Measurements from ENCODE around the gene ATXN1. TPM values are rescaled to one million over a fixed set of nuclear protein-coding genes. Genes with fewer than 3 reads are reported as not detected.

Gene ATXN1
- total RNA-seq, 1 experiment from 2014 or later, result 8.1 TPM

DNA sequence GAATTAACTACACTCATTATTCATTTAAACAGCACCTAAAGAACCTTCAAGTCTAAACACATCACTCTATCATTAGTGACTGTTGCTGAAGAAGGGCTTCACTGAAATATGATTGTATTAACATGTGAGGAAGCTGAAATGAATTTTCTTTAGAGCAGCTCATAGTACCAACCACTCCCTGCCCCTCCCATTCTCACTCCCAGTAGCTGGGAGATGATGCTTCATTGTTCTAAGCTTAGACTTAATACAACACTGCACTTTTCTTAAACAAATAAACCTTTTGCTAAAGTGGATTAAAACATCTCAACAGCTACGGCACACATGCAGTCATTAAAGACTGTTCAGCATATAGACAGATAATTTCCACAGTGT, 63.1 kb downstream of the ATXN1 start (continued):
- TF ChIP-seq, protein P1, sequence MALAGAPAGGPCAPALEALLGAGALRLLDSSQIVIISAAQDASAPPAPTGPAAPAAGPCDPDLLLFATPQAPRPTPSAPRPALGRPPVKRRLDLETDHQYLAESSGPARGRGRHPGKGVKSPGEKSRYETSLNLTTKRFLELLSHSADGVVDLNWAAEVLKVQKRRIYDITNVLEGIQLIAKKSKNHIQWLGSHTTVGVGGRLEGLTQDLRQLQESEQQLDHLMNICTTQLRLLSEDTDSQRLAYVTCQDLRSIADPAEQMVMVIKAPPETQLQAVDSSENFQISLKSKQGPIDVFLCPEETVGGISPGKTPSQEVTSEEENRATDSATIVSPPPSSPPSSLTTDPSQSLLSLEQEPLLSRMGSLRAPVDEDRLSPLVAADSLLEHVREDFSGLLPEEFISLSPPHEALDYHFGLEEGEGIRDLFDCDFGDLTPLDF (CRISPR knock-in tag; IDR thresholded peaks at IDR 0.05), result no peak
- TF ChIP-seq TEAD1 (CRISPR knock-in tag; IDR thresholded peaks at IDR 0.05) (no peak), ZNF219 (CRISPR knock-in tag; IDR thresholded peaks at IDR 0.05; ENCODE audit: borderline replicate concordance) (no peak), ZNF317 (CRISPR knock-in tag; IDR thresholded peaks at IDR 0.05; ENCODE audit: borderline replicate concordance, low read depth) (no peak), CREB1 (CRISPR knock-in tag; IDR thresholded peaks at IDR 0.05) (no peak), ZNF512 (CRISPR knock-in tag; IDR thresholded peaks at IDR 0.05; ENCODE audit: borderline replicate concordance) (no peak), PRRX2 (CRISPR knock-in tag; IDR thresholded peaks at IDR 0.05) (no peak), JUN (CRISPR knock-in tag; IDR thresholded peaks at IDR 0.05) (no peak)

- Mint-ChIP-seq H3K4me1 (peaks cover 33% of the 10 kb centered on the region), H3K27me3 (ENCODE audit: low read depth) (no peaks in the 10 kb centered on the region), H3K4me3 (no peak overlapping the region), H3K36me3 (0 out of 2 replicates have a peak, but pooled peaks cover 3% of the 10 kb centered on the region), H3K27ac (0 out of 2 replicates have a peak overlapping the region, but pooled peaks have one; percentile 6), H3K9me3 (peaks cover 10% of the 10 kb centered on the region)
- ChIA-PET POLR2A (no interaction called here), CTCF (interaction anchor here (1.6 kb wide), 1 partner anchor 66 kb away, joined by 4 read pairs; no protein-coding TSS in a partner anchor)
- TF ChIP-seq, protein P2, sequence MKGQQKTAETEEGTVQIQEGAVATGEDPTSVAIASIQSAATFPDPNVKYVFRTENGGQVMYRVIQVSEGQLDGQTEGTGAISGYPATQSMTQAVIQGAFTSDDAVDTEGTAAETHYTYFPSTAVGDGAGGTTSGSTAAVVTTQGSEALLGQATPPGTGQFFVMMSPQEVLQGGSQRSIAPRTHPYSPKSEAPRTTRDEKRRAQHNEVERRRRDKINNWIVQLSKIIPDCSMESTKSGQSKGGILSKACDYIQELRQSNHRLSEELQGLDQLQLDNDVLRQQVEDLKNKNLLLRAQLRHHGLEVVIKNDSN (CRISPR knock-in tag; IDR thresholded peaks at IDR 0.05), result no peak
- no peak for TF ChIP-seq ZNF138 (CRISPR knock-in tag; conservative IDR thresholded peaks at IDR 0.05)
- TF ChIP-seq, protein P3, sequence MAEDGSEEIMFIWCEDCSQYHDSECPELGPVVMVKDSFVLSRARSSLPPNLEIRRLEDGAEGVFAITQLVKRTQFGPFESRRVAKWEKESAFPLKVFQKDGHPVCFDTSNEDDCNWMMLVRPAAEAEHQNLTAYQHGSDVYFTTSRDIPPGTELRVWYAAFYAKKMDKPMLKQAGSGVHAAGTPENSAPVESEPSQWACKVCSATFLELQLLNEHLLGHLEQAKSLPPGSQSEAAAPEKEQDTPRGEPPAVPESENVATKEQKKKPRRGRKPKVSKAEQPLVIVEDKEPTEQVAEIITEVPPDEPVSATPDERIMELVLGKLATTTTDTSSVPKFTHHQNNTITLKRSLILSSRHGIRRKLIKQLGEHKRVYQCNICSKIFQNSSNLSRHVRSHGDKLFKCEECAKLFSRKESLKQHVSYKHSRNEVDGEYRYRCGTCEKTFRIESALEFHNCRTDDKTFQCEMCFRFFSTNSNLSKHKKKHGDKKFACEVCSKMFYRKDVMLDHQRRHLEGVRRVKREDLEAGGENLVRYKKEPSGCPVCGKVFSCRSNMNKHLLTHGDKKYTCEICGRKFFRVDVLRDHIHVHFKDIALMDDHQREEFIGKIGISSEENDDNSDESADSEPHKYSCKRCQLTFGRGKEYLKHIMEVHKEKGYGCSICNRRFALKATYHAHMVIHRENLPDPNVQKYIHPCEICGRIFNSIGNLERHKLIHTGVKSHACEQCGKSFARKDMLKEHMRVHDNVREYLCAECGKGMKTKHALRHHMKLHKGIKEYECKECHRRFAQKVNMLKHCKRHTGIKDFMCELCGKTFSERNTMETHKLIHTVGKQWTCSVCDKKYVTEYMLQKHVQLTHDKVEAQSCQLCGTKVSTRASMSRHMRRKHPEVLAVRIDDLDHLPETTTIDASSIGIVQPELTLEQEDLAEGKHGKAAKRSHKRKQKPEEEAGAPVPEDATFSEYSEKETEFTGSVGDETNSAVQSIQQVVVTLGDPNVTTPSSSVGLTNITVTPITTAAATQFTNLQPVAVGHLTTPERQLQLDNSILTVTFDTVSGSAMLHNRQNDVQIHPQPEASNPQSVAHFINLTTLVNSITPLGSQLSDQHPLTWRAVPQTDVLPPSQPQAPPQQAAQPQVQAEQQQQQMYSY (CRISPR knock-in tag; IDR thresholded peaks at IDR 0.05), result no peak
- no peak for TF ChIP-seq OVOL2 (CRISPR knock-in tag; IDR thresholded peaks at IDR 0.05; ENCODE audit: borderline replicate concordance)
- no peak for TF ChIP-seq E2F4 (CRISPR knock-in tag; IDR thresholded peaks at IDR 0.05; ENCODE audit: borderline replicate concordance, low read depth)
- TF ChIP-seq ZNF416 (CRISPR knock-in tag; IDR thresholded peaks at IDR 0.05), result no peak
- TF ChIP-seq SOX15 (CRISPR knock-in tag; IDR thresholded peaks at IDR 0.05), result no peak
- TF ChIP-seq CDX4 (CRISPR knock-in tag; IDR thresholded peaks at IDR 0.05; ENCODE audit: borderline replicate concordance), result no peak
- no peak for TF ChIP-seq ZNF396 (CRISPR knock-in tag; IDR thresholded peaks at IDR 0.05; ENCODE audit: borderline replicate concordance)
- TF ChIP-seq, protein P1 (CRISPR knock-in tag; IDR thresholded peaks at IDR 0.05), result no peak
- no peak; the same call in 1 of the 2 replicates for ATAC-seq
- DNase-seq (ENCODE audit: low spot score), result no peak
Measured at GRCh38 chr6:16697437-16698161, 63.7 kb downstream of the ATXN1 start.

All from WTC11 (cell line).